Keratinocyte (primary cell): ENCODE data around the gene TEX28. TPM values are rescaled to one million over a fixed set of nuclear protein-coding genes. Genes with fewer than 3 reads are reported as not detected.

ENCODE experiments used
- DNase-seq: peaks from one replicate; pipeline ENCODE4 v3.0.0-alpha.2; 2011; ENCODE audit warnings: low read depth, missing footprints, low spot score
- FAIRE-seq: peaks from 2 replicates; lab custom pipeline; 2011; peaks lifted over from hg19 to GRCh38; lab: Jason Lieb, UNC
- H2AFZ ChIP-seq: 2 replicates; pipeline ENCODE4 v1.6.0; 2012; ENCODE audit warnings: low read length, control low read depth, inconsistent platforms; ENCODE audit not compliant: control insufficient read depth
- H3K27ac ChIP-seq: 2 replicates; pipeline ENCODE4 v1.5.1; 2011; ENCODE audit warnings: low read length; ENCODE audit not compliant: control insufficient read depth, insufficient read depth
- H3K27me3 ChIP-seq: 3 replicates; pipeline ENCODE4 v1.6.0; 2011; ENCODE audit warnings: low read length; ENCODE audit not compliant: control insufficient read depth, insufficient read depth; ENCODE audit errors: extremely low read depth
- H3K36me3 ChIP-seq, 2 experiments: 2 replicates in 1 of 2; 3 replicates in 1 of 2; pipeline ENCODE4 v1.5.1; 2011; ENCODE audit warnings: low read length in 2 of 2, mild to moderate bottlenecking in 1 of 2; ENCODE audit not compliant: control insufficient read depth in 2 of 2, insufficient read depth in 2 of 2; ENCODE audit errors: extremely low read depth in 1 of 2
- H3K4me1 ChIP-seq: 3 replicates; pipeline ENCODE4 v1.5.1; 2011; ENCODE audit warnings: low read length; ENCODE audit not compliant: control insufficient read depth, insufficient read depth; ENCODE audit errors: extremely low read depth
- H3K4me2 ChIP-seq: 3 replicates; pipeline ENCODE4 v1.6.0; 2011; ENCODE audit warnings: low read depth, low read length; ENCODE audit not compliant: control insufficient read depth, insufficient read depth; ENCODE audit errors: extremely low read depth
- H3K4me3 ChIP-seq, 3 experiments: fragments of 200-600 bp in 1 of 3; sonication (generic) in 1 of 3; 2 replicates in 2 of 3; 3 replicates in 1 of 3; pipeline ENCODE4 v1.5.1; 2011 to 2016; ENCODE audit warnings: low read length in 3 of 3, mild to moderate bottlenecking in 3 of 3, control low read depth in 2 of 3, inconsistent platforms in 1 of 3, low read depth in 1 of 3, mixed read lengths in 1 of 3, mixed run types in 1 of 3, moderate library complexity in 1 of 3; ENCODE audit not compliant: control insufficient read depth in 2 of 3, insufficient read depth in 2 of 3; ENCODE audit errors: extremely low read depth in 1 of 3
- H3K79me2 ChIP-seq: 2 replicates; pipeline ENCODE4 v1.6.0; 2012; ENCODE audit warnings: low read length; ENCODE audit not compliant: control insufficient read depth, insufficient read depth
- H3K9ac ChIP-seq: 3 replicates; pipeline ENCODE4 v1.6.0; 2011; ENCODE audit warnings: low read length; ENCODE audit not compliant: control insufficient read depth, insufficient read depth; ENCODE audit errors: extremely low read depth
- H3K9me1 ChIP-seq: 3 replicates; pipeline ENCODE4 v1.6.0; 2011; ENCODE audit warnings: low read length; ENCODE audit not compliant: control insufficient read depth, insufficient read depth; ENCODE audit errors: extremely low read depth
- H3K9me3 ChIP-seq: 2 replicates; pipeline ENCODE4 v1.5.1; 2012; ENCODE audit warnings: low read depth, low read length; ENCODE audit not compliant: control insufficient read depth
- H4K20me1 ChIP-seq: 3 replicates; pipeline ENCODE4 v1.6.0; 2011; ENCODE audit warnings: low read length; ENCODE audit not compliant: control insufficient read depth, insufficient read depth; ENCODE audit errors: extremely low read depth
- EZH2 ChIP-seq: IDR thresholded peaks from one replicate; pipeline ENCODE4 v1.6.1; 2012; ENCODE audit warnings: inconsistent platforms, mild to moderate bottlenecking, low read length, moderate library complexity
- dilution Hi-C: fragments of 300-500 bp; cut with MboI; formaldehyde crosslinking; loops from one replicate; pipeline ENCODE4 v1.7.0; 2020; ENCODE audit warnings: low sequenced_read_pairs; ENCODE audit not compliant: extremely low pct_ligation_motif_present
- polyA plus RNA-seq, 5 experiments: library from polyadenylated mRNA; depleted of rRNA in 3 of 5; stranded (reverse) in 3 of 5; stranded (forward) in 1 of 5; unstranded in 1 of 5; fragments of >200 nt; gene quantifications; 1 replicate in 1 of 5; 2 replicates in 3 of 5; 3 replicates in 1 of 5; pipeline versions ENCODE4 v1.2.1 to v1.2.3, GENCODE V29; 2011 to 2012; ENCODE audit warnings: missing spikeins in 2 of 5, low read depth in 1 of 5, low replicate concordance in 1 of 5
- TF ChIP-seq, protein P1 (sequence below), 3 experiments: IDR thresholded peaks in 1 of 3; conservative IDR thresholded peaks in 1 of 3; optimal IDR thresholded peaks in 1 of 3; 2 replicates in 2 of 3; 3 replicates in 1 of 3; pipeline versions ENCODE3 to v1.5.1; 2011; ENCODE audit warnings: low read length in 3 of 3, mild to moderate bottlenecking in 3 of 3, moderate library complexity in 2 of 3, control low read depth in 1 of 3, inconsistent platforms in 1 of 3; ENCODE audit not compliant: insufficient read depth in 2 of 3; ENCODE audit errors: extremely low read depth in 1 of 3

Gene TEX28
- polyA plus RNA-seq, 1 donor (not counting 4 experiments of a cell fraction or from before 2014, with no cell fraction given): not detected

- dilution Hi-C loops: no loop called here
- H3K27ac ChIP-seq: no peak overlapping the region
- H3K9ac ChIP-seq: no peak overlapping the region
- DNase-seq: no peak
- no peak for FAIRE-seq
- H3K4me2 ChIP-seq: no peak overlapping the region
- no peaks in the 10 kb centered on the region for H4K20me1 ChIP-seq
- H2AFZ ChIP-seq: no peak overlapping the region
- no peaks in the 10 kb centered on the region for H3K79me2 ChIP-seq
- H3K9me3 ChIP-seq: peaks cover 1% of the 10 kb centered on the region
- no peaks in the 10 kb centered on the region for H3K9me1 ChIP-seq
- no peak for TF ChIP-seq EZH2
- TF ChIP-seq, protein P1, sequence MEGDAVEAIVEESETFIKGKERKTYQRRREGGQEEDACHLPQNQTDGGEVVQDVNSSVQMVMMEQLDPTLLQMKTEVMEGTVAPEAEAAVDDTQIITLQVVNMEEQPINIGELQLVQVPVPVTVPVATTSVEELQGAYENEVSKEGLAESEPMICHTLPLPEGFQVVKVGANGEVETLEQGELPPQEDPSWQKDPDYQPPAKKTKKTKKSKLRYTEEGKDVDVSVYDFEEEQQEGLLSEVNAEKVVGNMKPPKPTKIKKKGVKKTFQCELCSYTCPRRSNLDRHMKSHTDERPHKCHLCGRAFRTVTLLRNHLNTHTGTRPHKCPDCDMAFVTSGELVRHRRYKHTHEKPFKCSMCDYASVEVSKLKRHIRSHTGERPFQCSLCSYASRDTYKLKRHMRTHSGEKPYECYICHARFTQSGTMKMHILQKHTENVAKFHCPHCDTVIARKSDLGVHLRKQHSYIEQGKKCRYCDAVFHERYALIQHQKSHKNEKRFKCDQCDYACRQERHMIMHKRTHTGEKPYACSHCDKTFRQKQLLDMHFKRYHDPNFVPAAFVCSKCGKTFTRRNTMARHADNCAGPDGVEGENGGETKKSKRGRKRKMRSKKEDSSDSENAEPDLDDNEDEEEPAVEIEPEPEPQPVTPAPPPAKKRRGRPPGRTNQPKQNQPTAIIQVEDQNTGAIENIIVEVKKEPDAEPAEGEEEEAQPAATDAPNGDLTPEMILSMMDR (optimal IDR thresholded peaks at IDR 0.05 in 1 of 3, IDR thresholded peaks at IDR 0.05 in 1 of 3, conservative IDR thresholded peaks at IDR 0.05 in 1 of 3; ENCODE audit: extremely low read depth in 1 of 3, insufficient read depth in 2 of 3, low read length in 3 of 3): no peak
- H3K4me1 ChIP-seq: no peaks in the 10 kb centered on the region
- no peaks in the 10 kb centered on the region for H3K27me3 ChIP-seq
- no peak overlapping the region for H3K4me3 ChIP-seq
- no peaks in the 10 kb centered on the region for H3K36me3 ChIP-seq
These were observed 12.3 kb upstream of the TEX28 start for GRCh38 chrX:154307202-154307601.

- FAIRE-seq (no peak), DNase-seq (no peak)
- dilution Hi-C loops: no loop called here
These were observed 10.7 kb upstream of the TEX28 start for GRCh38 chrX:154305541-154306205.

More at GRCh38 chrX:154305541-154306205, 10.7 kb upstream of the TEX28 start:
- no peaks in the 10 kb centered on the region for H3K27me3 ChIP-seq
- peaks cover 1% of the 10 kb centered on the region for H3K9me3 ChIP-seq
- H3K4me3 ChIP-seq: no peak overlapping the region
- H4K20me1 ChIP-seq: no peaks in the 10 kb centered on the region
- no peaks in the 10 kb centered on the region for H3K9me1 ChIP-seq
- no peak overlapping the region for H2AFZ ChIP-seq
- TF ChIP-seq EZH2: no peak
- TF ChIP-seq, protein P1 (optimal IDR thresholded peaks at IDR 0.05 in 1 of 3, IDR thresholded peaks at IDR 0.05 in 1 of 3, conservative IDR thresholded peaks at IDR 0.05 in 1 of 3; ENCODE audit: extremely low read depth in 1 of 3, insufficient read depth in 2 of 3, low read length in 3 of 3): no peak
- no peaks in the 10 kb centered on the region for H3K79me2 ChIP-seq
- H3K27ac ChIP-seq: no peak overlapping the region
- H3K4me1 ChIP-seq: no peaks in the 10 kb centered on the region
- no peak overlapping the region for H3K9ac ChIP-seq
- no peak overlapping the region for H3K4me2 ChIP-seq
- no peaks in the 10 kb centered on the region for H3K36me3 ChIP-seq
